C4-2B (cell line): ENCODE measurements around the gene ARHGAP21.

Experiments
- H3K27ac ChIP-seq: fragments of 450-650 bp; 2 replicates; pipeline ENCODE4 v1.5.1; 2017
- ZFX ChIP-seq: fragments of 450-650 bp; IDR thresholded peaks from 2 replicates; pipeline ENCODE4 v1.6.1; 2017
- TF ChIP-seq, protein P1 (sequence below): fragments of 450-650 bp; conservative IDR thresholded peaks from 2 replicates; pipeline ENCODE4 v1.5.1; 2017; ENCODE audit warnings: mild to moderate bottlenecking

ARHGAP21 gene

DNA sequence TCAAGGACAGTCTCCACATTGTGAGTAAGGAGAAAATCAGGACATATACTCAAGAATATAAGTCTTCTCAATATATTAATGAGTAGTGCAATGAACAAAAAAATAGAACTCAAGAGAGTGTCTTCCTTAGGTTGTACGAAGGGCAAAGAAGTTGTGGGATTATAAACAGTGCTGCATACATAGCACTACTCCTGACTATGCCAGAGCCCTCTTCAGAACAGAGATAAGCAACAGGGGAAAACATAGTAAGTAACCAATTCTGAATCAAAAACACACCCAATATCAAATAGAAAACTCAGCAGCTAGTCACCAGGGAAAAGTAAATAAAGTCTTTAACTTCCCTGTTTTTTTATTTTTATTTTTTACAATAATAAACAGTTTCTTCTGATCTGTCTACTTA is 10.6 kb downstream of the ARHGAP21 start:
- H3K27ac ChIP-seq = no peak overlapping the region
- no peak for TF ChIP-seq ZFX
- TF ChIP-seq, protein P1, sequence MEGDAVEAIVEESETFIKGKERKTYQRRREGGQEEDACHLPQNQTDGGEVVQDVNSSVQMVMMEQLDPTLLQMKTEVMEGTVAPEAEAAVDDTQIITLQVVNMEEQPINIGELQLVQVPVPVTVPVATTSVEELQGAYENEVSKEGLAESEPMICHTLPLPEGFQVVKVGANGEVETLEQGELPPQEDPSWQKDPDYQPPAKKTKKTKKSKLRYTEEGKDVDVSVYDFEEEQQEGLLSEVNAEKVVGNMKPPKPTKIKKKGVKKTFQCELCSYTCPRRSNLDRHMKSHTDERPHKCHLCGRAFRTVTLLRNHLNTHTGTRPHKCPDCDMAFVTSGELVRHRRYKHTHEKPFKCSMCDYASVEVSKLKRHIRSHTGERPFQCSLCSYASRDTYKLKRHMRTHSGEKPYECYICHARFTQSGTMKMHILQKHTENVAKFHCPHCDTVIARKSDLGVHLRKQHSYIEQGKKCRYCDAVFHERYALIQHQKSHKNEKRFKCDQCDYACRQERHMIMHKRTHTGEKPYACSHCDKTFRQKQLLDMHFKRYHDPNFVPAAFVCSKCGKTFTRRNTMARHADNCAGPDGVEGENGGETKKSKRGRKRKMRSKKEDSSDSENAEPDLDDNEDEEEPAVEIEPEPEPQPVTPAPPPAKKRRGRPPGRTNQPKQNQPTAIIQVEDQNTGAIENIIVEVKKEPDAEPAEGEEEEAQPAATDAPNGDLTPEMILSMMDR = no peak

DNA sequence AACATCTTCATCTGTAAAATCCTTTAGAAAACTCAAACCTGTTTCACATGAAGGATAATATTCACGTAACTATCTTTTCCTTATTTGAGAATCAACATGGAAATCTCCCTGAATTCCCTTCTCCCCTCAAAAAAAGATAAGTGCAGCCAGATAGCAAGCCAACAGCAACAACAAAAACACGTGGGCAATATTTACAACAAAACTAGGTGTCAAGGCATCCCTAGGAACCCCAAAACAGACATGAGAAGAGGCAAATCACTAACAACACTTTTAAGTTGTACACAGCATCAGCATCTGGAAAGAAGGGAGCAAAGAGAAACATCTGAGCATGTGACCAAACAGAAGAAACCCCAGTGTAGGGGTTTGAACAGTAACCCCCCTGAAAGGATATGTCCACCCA is 12.2 kb downstream of the ARHGAP21 start:
- no peak overlapping the region for H3K27ac ChIP-seq
- no peak for TF ChIP-seq ZFX
- TF ChIP-seq, protein P1 = no peak

DNA sequence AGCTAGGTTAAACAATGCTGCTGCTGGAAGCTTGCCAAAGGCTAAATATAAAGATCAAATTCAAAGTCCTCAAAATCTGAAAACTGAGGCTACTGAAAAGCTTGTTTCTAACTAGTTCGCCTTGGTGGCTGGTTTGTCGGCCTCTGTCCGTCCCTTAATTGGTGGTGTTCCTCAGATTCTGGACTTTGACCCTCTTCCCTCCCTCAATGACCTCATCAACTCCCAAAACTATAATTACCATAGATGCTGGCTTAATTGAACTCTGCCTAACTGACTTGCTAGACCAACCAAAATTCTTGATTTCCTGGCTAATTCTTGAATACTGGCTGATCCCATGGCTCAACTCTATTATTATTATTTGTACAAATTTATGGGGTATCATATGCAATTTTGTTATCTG is 15.6 kb downstream of the ARHGAP21 start:
- TF ChIP-seq, protein P1 = no peak
- TF ChIP-seq ZFX = no peak
- H3K27ac ChIP-seq = no peak overlapping the region

DNA sequence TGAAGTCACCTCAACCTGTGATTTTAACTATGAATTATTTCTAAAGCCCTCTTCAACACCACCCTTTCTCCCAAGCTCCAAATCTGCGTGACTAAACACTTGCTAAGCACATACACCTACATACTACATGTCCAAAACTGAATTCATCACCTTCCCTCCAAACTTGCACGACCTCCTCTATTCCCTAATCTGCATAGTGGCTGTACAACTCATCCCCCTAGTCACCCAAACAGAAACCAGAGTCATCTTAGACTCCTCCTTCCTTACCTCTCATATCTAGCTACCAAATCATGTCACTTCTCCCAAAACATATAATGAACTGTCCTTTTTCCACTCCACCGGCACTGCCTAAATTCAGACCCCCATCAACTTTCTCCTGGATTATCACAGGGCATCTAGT is 16.2 kb downstream of the ARHGAP21 start:
- no peak overlapping the region for H3K27ac ChIP-seq

DNA sequence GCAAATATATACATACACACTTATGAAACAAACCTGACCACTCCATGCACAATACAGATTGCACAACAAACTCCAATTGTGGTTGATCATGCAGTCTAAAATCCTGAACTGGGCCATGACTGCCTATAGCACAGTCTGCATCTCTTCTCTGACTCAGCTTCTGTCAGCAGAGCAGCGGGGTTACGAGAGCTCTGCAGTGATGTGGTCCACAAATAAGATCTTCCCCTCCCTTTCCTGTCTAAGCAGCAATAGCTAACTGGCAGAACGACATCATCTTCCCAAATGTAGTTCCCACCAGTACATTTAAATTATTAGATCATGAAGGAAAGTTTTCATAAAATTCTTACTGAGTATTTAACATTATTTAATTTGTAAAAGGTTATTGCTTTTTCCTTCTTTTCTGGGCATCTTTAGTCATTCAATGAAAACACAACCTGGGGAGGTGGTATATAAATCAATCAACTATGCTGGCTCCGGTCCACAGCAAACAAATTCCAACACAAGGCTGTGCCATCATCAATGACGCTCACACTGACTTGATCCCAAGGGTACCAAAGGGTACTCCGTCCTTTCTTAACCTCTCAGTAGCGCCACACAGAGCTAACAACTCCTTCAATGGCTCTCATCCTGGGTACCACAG is 17.1 kb downstream of the ARHGAP21 start:
- no peak overlapping the region for H3K27ac ChIP-seq
- TF ChIP-seq, protein P1 = no peak
- no peak for TF ChIP-seq ZFX

More for the DNA sequence above, 16.2 kb downstream of the ARHGAP21 start:
- TF ChIP-seq ZFX = no peak
- TF ChIP-seq, protein P1 = no peak

DNA sequence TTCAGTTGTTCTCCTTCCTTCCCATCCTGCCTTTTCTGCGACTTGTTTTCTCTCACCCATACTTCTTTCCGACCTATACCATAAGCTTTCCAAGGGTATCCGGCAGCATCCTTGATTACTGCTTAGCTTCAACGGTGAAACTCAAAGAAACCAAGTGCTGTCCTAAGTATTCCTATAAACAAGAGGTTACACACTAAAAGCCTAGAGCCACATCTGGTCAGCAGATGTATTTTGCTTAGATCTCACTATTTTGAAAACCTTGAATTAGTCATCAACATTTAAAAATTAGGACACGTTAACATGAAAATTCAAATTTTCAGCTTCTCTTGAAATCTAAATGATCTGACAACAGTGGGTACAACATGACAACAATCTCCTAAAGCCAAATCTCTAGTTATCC is 20.0 kb downstream of the ARHGAP21 start:
- TF ChIP-seq, protein P1 = no peak
- no peak for TF ChIP-seq ZFX

DNA sequence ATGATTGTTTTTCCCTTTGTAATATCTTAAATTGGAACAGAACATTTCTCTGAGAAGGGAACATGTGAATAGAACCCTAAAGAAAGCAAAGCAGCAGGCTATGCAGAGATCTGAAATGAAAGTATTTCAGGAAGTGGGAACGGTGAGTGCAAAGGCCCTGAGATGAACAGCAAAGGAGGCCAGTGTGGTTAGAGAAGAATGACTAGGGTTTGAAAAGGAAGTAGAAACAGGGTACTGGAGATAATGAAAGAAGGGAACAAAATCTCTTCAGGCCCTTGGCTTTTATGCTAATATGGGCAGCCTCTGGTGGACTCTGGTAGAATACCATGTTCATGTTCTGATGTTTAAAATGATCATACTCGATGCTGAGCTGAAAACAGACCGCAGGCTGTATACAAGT is 22.2 kb downstream of the ARHGAP21 start:
- no peak for TF ChIP-seq ZFX
- TF ChIP-seq, protein P1 = no peak
- no peak overlapping the region for H3K27ac ChIP-seq

More for the DNA sequence above, 20.0 kb downstream of the ARHGAP21 start:
- H3K27ac ChIP-seq = no peak overlapping the region
